Measurements from ENCODE around the gene OGFOD2.

Gene OGFOD2

DNA sequence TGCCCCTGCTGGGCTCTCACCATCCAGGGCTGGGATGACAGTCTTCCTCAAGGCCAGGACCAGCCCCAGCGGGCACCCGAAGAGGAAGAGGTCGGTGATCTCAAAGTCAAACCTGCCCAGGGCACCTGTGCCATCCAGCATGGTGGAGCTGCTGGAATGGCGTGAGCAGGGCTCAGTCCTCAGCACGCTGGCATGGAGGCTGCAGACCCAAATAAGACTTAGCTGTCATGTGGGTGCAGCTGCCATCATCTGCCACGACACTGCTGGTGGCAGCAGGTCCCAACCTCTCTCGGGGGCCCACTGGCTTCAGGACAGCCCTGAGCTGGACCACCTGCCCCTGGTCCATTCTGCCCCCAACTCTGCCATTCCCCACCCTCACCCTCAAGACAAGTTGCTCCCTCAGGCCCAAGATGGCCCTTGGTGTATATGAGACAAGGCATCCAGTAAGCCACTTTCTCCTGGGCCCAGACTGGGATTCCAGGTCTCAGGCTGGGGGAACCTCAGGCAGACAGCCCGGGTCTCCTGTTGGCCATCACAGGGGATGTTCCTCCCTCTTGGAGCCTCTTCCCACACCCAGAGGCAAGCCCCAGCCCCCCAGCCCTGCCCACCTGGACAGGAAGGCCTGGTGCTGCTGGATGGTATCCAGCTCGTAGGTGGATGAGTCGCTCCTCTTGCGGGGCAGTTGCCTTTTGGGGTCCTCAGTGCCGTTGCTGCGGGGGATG lies 19.9 kb downstream of the OGFOD2 start:
- Mint-ChIP-seq H3K36me3 (ENCODE audit: low read depth) (no peaks in the 10 kb centered on the region), H3K27me3 (ENCODE audit: low read depth) (no peaks in the 10 kb centered on the region), H3K27ac (no peak overlapping the region), H3K4me3 (no peak overlapping the region), H3K9me3 (no peaks in the 10 kb centered on the region), H3K4me1 (ENCODE audit: low read depth) (no peaks in the 10 kb centered on the region)

DNA sequence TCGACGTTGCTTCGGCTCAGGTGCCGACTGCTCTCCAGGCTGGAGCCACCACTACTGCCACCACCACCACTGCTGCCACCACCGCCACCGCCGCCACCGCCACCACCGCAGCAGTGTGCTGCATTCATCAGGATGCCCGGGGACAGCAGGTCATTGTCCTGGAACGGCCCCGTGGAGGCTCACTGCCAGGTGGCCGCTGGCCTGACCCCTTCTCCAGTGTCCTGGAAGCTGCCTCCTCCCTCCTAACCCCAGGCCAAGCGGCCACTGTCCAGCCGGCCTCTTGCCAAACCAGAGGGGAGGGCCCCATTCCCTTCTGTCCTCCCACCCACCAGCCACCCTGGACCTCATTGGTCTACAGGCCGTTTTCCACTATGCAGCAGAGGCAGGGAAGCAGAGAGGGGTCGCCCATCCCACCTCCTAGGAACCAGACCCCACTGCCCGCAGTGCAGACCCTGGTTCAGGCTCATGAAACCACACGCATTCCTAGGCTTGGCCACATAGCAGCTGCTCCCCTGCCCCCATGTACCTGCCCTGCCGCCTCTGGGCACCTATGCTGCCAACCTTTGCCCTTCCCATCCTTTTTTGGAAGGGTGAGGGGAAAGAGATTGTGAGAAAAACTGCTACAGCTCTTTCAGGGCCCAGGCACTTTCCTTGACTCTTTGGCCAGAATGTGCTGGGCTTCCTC lies 20.6 kb downstream of the OGFOD2 start:
- H3K4me3 Mint-ChIP-seq, result no peak overlapping the region
- no peaks in the 10 kb centered on the region for H3K9me3 Mint-ChIP-seq
- no peaks in the 10 kb centered on the region for H3K27me3 Mint-ChIP-seq (ENCODE audit: low read depth)
- no peak overlapping the region for H3K27ac Mint-ChIP-seq
- no peaks in the 10 kb centered on the region for H3K4me1 Mint-ChIP-seq (ENCODE audit: low read depth)
- no peaks in the 10 kb centered on the region for H3K36me3 Mint-ChIP-seq (ENCODE audit: low read depth)

DNA sequence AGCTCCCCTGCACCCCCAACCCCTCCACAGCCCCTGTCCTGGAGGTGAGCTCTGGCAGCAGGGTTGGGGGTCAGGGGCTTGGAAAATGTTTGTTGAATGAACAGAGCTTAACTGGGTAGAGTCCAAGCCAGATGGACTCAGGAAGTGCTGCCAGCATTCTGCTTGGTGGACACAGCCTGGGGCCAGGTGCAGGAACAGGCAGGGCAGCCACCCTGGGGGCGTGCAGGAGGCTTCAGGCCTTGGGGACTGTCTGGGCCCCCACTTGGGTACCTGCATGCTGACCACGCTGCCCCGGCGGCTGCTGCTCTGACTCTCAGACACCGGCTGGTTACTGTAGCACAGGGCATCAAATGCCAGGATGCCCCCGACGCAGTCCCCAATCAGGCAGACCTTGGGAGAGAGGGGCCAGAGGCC lies 21.2 kb downstream of the OGFOD2 start:
- H3K27ac Mint-ChIP-seq, result no peak overlapping the region
- no peak overlapping the region for H3K4me3 Mint-ChIP-seq
- no peaks in the 10 kb centered on the region for H3K36me3 Mint-ChIP-seq (ENCODE audit: low read depth)
- H3K9me3 Mint-ChIP-seq, result no peaks in the 10 kb centered on the region
- no peaks in the 10 kb centered on the region for H3K27me3 Mint-ChIP-seq (ENCODE audit: low read depth)
- H3K4me1 Mint-ChIP-seq (ENCODE audit: low read depth), result no peaks in the 10 kb centered on the region

DNA sequence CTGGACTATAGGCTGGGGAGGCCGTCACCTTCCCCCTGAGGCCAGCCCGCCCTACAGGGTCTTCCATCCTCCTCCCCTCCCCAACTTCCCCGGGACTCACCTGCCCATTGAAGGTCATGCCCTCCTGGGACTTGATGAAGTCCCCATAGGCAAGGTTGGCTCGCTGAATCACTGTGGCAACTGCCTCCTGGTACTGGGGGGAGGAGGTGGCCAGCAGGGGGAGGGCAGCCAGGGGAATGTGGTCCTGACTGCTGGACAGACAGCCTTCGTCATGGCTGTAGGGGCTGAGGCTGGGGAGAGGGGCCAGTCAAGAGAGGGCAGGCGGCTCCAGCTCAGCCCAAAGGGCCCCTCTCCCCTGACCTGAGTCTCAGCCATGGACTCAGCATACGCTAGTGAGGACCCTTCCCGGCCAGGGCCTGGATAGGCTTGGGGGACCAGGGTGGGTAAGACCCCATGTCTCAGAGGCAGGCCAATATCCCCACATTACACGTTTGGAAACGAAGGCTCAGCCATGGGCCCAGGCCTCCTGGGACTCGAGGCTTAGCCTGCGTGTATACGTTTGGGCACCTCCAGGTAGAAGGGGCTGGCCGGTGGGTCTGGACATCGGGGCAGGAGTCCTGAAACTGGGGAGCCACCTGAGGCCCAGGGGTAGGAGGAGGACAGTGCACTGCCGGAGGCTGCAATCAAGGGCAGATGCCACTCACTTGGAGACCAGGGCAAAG lies 21.7 kb downstream of the OGFOD2 start:
- Mint-ChIP-seq H3K4me3 (no peak overlapping the region), H3K4me1 (ENCODE audit: low read depth) (no peaks in the 10 kb centered on the region), H3K27ac (no peak overlapping the region), H3K9me3 (no peaks in the 10 kb centered on the region), H3K36me3 (ENCODE audit: low read depth) (no peaks in the 10 kb centered on the region), H3K27me3 (ENCODE audit: low read depth) (no peaks in the 10 kb centered on the region)

DNA sequence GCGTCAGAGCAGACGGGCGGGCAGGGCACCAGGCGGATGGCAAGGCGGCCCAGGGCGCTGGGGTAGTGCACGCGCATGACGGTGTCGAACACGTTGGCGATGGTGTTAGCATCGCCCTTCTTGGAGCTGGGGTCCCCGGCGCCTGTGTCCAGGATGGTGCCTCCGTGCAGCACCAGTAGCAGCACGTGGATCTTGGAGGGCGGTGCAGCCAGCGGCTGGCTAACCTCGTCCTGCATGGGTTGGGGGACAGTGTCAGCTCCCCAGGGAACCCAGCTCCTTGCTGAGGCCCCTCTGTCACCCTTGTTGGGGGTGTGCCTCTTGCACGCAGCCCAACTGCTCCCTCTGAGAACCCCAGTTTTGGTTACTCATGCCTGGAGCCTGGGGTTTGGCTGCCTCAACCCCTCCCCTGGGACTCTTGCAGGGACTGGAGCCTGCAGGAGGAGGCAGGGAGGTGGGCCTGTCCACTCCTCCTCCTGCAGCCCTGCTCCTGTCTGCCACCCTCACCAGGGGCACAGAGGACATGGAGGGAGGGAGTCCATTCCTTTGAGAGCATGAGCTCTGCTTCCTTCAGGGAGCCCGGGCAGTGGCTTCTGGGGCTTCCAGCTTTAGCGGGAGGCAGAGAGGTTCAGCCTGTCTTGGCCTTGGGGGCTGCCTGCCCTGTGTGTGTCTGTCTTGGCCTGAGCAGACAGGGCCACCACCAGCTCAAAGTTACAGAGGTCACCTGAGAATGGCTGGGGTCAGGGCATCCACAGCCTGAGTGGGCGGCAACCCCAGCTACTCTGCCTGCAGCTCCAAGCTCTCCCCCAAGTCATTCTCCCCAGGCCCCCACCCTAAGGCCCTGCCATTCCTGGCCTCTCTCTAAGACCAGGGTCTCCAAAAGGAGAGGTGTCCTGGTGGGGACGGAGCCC lies 22.6 kb downstream of the OGFOD2 start:
- H3K4me1 Mint-ChIP-seq (ENCODE audit: low read depth), result no peaks in the 10 kb centered on the region
- H3K27me3 Mint-ChIP-seq (ENCODE audit: low read depth), result no peaks in the 10 kb centered on the region
- H3K27ac Mint-ChIP-seq, result no peak overlapping the region
- H3K9me3 Mint-ChIP-seq, result no peaks in the 10 kb centered on the region
- no peak overlapping the region for H3K4me3 Mint-ChIP-seq
- H3K36me3 Mint-ChIP-seq (ENCODE audit: low read depth), result no peaks in the 10 kb centered on the region

DNA sequence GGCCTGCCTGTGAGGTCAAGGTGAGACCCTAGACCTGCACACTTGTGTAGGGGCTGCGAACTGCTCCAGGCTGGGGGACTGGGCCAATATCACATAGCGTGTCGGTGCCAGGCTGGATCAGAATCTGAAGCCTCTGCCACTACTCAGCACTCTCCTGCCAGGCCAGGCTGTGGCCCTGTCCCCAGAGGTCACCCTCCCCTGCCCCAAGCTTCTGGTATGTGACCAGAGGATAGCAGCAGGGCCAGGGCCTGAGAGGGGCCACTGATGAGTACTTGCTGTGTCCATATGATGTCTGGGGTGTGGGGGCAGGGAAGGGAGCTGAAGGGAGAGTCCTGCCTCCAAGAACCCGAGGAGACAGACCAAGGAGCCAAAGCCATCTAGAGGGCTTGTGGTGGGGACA lies 23.3 kb downstream of the OGFOD2 start:
- no peaks in the 10 kb centered on the region for H3K9me3 Mint-ChIP-seq
- no peaks in the 10 kb centered on the region for H3K27me3 Mint-ChIP-seq (ENCODE audit: low read depth)
- no peaks in the 10 kb centered on the region for H3K4me1 Mint-ChIP-seq (ENCODE audit: low read depth)
- no peak overlapping the region for H3K4me3 Mint-ChIP-seq
- H3K27ac Mint-ChIP-seq, result no peak overlapping the region
- H3K36me3 Mint-ChIP-seq (ENCODE audit: low read depth), result no peaks in the 10 kb centered on the region

DNA sequence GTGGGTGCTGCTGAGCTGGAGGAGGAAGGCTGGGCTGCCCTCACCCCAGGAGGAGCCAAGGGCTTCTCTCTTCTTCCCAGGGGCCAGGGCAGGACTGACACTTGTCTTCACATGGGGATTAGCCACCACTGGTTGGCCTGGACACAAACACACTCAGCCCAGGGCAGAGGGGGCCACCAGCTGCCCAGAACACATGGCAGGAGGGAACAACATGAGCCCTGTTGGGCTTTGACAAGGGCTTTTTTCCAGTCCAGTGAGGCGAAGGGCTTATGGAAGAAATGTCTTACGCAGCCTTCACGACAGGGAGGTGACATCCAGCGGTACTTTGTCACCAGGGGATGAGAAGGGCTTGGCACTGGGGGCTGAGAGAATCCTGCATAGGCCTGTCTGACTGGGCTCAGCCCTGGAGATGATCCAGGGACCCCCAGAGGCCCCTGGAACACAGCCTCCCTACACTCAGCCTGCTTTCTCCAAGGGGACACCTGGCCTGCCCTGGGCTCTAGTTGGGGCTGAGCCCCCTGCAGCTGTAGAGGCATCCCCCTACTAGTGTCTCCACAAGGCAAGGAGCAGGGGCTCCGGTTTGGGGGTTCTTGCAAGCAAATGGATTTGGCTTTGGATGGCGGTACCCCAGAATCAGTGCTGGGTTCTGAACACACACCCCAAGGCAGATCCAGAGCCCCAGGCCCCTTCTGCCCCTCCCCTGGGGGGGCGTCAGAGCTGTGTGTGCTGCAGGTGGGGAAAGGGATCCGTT lies 24.3 kb downstream of the OGFOD2 start:
- no peaks in the 10 kb centered on the region for H3K36me3 Mint-ChIP-seq (ENCODE audit: low read depth)
- H3K27ac Mint-ChIP-seq, result no peak overlapping the region
- H3K4me3 Mint-ChIP-seq, result no peak overlapping the region
- no peaks in the 10 kb centered on the region for H3K4me1 Mint-ChIP-seq (ENCODE audit: low read depth)
- no peaks in the 10 kb centered on the region for H3K9me3 Mint-ChIP-seq
- no peaks in the 10 kb centered on the region for H3K27me3 Mint-ChIP-seq (ENCODE audit: low read depth)

DNA sequence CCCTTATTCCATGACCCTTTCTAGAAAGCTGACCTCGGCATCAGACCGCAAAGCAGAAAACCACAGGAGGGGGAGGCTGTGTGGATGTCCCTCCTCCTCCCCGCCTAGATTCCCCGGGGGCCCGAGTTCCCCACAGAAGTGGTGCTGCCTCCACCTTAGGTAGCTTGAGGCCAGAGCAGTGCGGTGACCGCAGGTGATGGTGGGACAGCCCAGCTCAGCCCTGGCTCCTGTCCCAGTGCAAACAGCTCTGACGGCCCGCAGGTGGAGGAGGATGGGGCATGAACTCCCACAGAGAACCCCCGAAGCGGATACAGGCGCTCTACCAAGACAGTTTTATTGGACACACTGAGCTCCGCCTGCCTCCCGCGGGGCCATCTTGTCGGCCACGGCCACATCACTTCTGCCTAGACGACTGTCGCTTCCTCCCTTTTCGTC lies 25.0 kb downstream of the OGFOD2 start:
- Mint-ChIP-seq H3K9me3 (no peaks in the 10 kb centered on the region), H3K36me3 (ENCODE audit: low read depth) (no peaks in the 10 kb centered on the region), H3K27me3 (ENCODE audit: low read depth) (no peaks in the 10 kb centered on the region), H3K4me3 (no peak overlapping the region), H3K4me1 (ENCODE audit: low read depth) (no peaks in the 10 kb centered on the region), H3K27ac (no peak overlapping the region)

DNA sequence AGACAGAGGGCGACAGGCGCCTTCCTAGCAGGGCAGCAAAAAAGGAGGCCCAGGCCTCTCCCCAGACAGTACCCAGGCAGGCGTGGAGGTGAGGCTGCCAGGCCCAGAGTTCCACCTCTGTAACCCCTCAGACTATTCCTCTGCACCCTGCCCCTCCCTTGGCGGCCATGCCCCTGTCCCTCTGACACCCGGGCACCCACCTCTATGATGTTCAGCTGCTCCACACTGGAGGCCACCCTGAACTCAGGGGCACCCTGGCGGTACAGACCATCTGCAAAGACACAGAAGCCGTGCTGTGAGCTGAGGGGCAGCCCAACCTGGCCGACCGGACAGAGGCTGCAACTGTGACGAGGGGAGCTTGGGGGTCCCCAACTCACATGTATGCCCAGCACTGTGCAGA lies 25.5 kb downstream of the OGFOD2 start:
- Mint-ChIP-seq H3K4me1 (ENCODE audit: low read depth) (no peaks in the 10 kb centered on the region), H3K27ac (no peak overlapping the region), H3K4me3 (no peak overlapping the region), H3K27me3 (ENCODE audit: low read depth) (no peaks in the 10 kb centered on the region), H3K9me3 (no peaks in the 10 kb centered on the region), H3K36me3 (ENCODE audit: low read depth) (no peaks in the 10 kb centered on the region)

DNA sequence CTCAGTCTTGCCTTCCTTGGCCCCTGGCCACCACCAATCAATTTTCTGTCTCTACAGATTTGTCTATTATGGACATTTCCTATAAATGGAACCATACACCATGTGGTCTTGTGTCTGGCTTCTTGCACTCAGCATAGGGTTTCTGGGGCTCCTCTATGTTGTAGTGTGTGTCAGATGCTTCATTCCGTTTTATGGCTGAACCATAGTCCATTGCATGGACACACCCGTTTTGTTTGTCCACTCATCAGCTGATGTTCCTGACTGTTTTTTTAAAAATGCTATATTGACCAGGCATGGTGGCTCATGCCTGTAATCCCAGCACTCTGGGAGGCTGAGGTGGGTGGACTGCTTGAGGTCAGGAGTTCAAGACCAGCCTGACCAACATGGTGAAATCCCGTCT lies 26.4 kb downstream of the OGFOD2 start:
- Mint-ChIP-seq H3K27ac (no peak overlapping the region), H3K4me3 (no peak overlapping the region), H3K36me3 (ENCODE audit: low read depth) (no peaks in the 10 kb centered on the region), H3K4me1 (ENCODE audit: low read depth) (no peaks in the 10 kb centered on the region), H3K9me3 (no peaks in the 10 kb centered on the region), H3K27me3 (ENCODE audit: low read depth) (no peaks in the 10 kb centered on the region)

DNA sequence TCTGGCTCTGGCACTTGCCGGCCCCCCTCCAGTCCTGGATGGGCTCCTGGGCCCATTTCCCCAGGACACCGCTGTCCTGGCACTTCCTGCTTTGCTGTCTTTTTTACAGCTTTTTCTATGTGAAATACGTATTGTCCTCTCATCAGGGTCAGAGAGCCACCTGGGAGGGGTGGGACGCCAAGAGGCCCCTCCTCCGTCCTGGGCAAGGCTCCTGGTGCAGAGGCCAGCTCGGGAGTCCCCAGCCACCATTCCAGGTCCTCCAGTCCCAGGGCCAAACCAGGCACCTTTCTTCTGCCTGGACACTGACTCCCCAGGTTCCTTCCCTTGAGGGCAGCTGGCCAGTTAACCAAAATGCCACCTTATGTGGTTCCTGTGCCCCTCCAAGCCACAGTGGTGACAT lies 28.2 kb downstream of the OGFOD2 start:
- Mint-ChIP-seq H3K9me3 (no peaks in the 10 kb centered on the region), H3K4me3 (no peak overlapping the region), H3K27ac (no peak overlapping the region), H3K27me3 (ENCODE audit: low read depth) (no peaks in the 10 kb centered on the region), H3K36me3 (ENCODE audit: low read depth) (no peaks in the 10 kb centered on the region), H3K4me1 (ENCODE audit: low read depth) (no peaks in the 10 kb centered on the region)

DNA sequence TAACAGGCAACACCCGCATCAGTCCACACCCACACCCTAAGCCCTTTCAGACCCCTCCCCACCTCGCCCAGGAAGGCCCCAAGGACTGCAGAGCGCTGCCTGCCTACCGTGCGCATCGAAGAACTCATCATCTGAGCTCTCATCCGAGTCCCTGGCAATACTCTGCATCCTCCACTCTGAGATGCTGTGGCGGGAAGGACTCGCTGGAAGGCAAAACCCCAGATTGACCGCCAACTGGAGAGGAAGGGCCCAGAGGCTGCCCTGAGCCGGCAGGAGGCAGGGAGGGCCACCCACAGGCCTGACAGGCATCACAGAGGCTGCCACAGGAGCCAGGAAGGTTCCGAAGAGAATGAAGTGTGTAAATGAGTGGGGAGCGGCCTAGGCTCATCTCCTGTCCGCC lies 29.2 kb downstream of the OGFOD2 start:
- H3K4me3 Mint-ChIP-seq, result no peak overlapping the region
- no peaks in the 10 kb centered on the region for H3K36me3 Mint-ChIP-seq (ENCODE audit: low read depth)
- H3K4me1 Mint-ChIP-seq (ENCODE audit: low read depth), result no peaks in the 10 kb centered on the region
- no peaks in the 10 kb centered on the region for H3K27me3 Mint-ChIP-seq (ENCODE audit: low read depth)
- no peak overlapping the region for H3K27ac Mint-ChIP-seq
- H3K9me3 Mint-ChIP-seq, result no peaks in the 10 kb centered on the region

DNA sequence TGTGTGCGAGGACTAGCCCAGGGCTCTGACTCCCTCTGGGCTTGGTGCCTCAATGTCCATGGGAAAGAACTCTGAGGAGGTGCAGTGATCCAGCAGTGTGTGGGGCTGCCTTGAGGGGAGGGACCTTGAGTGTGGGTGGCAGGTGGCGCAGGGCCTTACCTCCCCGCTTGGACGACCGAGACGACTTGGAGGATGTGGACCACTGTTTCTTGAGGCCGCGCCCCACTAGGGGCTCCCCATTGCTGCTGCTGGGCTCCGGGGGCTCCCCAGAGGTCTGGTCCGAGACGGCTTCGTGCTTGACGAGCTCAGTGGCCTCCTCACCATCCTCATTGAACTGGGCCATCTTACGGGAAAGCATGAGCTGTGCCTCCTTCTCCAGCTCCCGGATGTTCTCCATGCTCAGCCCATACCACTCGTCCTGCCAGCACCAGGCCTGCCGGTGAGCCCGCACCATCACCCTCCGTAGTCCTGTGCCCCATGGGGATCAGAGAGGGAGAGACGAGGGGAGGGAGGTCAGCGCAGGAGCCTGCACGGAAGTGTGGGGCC lies 30.1 kb downstream of the OGFOD2 start:
- H3K4me1 Mint-ChIP-seq (ENCODE audit: low read depth), result no peaks in the 10 kb centered on the region
- H3K9me3 Mint-ChIP-seq, result no peaks in the 10 kb centered on the region
- no peaks in the 10 kb centered on the region for H3K27me3 Mint-ChIP-seq (ENCODE audit: low read depth)
- no peak overlapping the region for H3K4me3 Mint-ChIP-seq
- H3K36me3 Mint-ChIP-seq (ENCODE audit: low read depth), result no peaks in the 10 kb centered on the region
- no peak overlapping the region for H3K27ac Mint-ChIP-seq

All from T-helper 1 cell treated with Interleukin-12 subunit alpha and Interleukin-12 subunit beta and Interleukin-4 antibody, amounts not matched to agents 30 μg/mL and 1 μg/mL, for 36 hours (primary cell).